K562 (cell line): Measurements from ENCODE around the gene SLC28A1. TPM values are rescaled to one million over a fixed set of nuclear protein-coding genes. Genes with fewer than 3 reads are reported as not detected.

Experiments
- ATAC-seq: fragments of 200-7000 bp; cut with Tn5 transposase; 3 replicates; pipeline ENCODE4 v1.9.1; 2020; ENCODE audit warnings: moderate library complexity
- BruUV-seq: library from RNA; stranded (reverse); fragments of 400-500 nt; replicated peaks from 2 replicates; lab custom pipeline; 2021; lab: Mats Ljungman, UMichigan
- CTCF ChIA-PET: fragments of 300-600 bp; formaldehyde crosslinking; extraction: SDS; loops from one replicate; lab custom pipeline; 2021; ENCODE audit warnings: low intra/inter-chr PET ratio; lab: Yijun Ruan, JAX
- POLR2A ChIA-PET: fragments of 300-600, 350-650 bp; sonication (Branson Sonifier 250); formaldehyde crosslinking; extraction: SDS; loops from one replicate; lab custom pipeline; 2021; ENCODE audit warnings: antibody characterized with exemption, inconsistent platforms; lab: Yijun Ruan, JAX
- DNase-seq, 4 experiments: peaks; one replicate each; pipeline versions ENCODE4 v3.0.0 to v3.0.0-alpha.2; 2011 to 2018; ENCODE audit warnings: low spot score in 3 of 4, mixed read lengths in 3 of 4; ENCODE audit errors: extremely low read depth in 1 of 4
- FAIRE-seq: peaks from 2 replicates; lab custom pipeline; 2011; peaks lifted over from hg19 to GRCh38; lab: Jason Lieb, UNC
- H2AFZ ChIP-seq: 2 replicates; pipeline ENCODE4 v1.6.0; 2011; ENCODE audit warnings: low read depth, low read length, control low read depth, inconsistent platforms
- H3K27ac ChIP-seq: fragments of 200-600 bp; 3 replicates; pipeline ENCODE4 v1.8.0; 2011; ENCODE audit warnings: low read depth, mild to moderate bottlenecking, control low read depth, inconsistent platforms, low read length, moderate library complexity, mixed read lengths; ENCODE audit errors: extremely low read depth
- H3K27me3 ChIP-seq, 2 experiments: fragments of 300-600 bp in 1 of 2; 2 replicates in 1 of 2; 3 replicates in 1 of 2; pipeline versions ENCODE4 v1.6.0 to v1.8.0; 2011; ENCODE audit warnings: inconsistent platforms in 2 of 2, low read length in 2 of 2, mild to moderate bottlenecking in 1 of 2, mixed read lengths in 1 of 2, moderate library complexity in 1 of 2; ENCODE audit not compliant: control insufficient read depth in 2 of 2, insufficient read depth in 2 of 2
- H3K36me3 ChIP-seq: fragments of 300-600 bp; 3 replicates; pipeline ENCODE4 v1.8.0; 2011; ENCODE audit warnings: mild to moderate bottlenecking, low read length, inconsistent platforms; ENCODE audit not compliant: control insufficient read depth, insufficient read depth
- H3K4me1 ChIP-seq, 2 experiments: fragments of 200-600 bp in 1 of 2; replicated peaks in 1 of 2; 2 replicates in 1 of 2; 3 replicates in 1 of 2; pipeline versions ENCODE4 v1.5.1 to v1.8.0; 2011; ENCODE audit warnings: inconsistent platforms in 2 of 2, low read length in 2 of 2, mild to moderate bottlenecking in 1 of 2, mixed read lengths in 1 of 2, moderate library complexity in 1 of 2; ENCODE audit not compliant: control insufficient read depth in 2 of 2, insufficient read depth in 2 of 2
- H3K4me2 ChIP-seq: 2 replicates; pipeline ENCODE4 v1.6.1; 2011; ENCODE audit warnings: low read length, control low read depth, inconsistent platforms, mixed read lengths; ENCODE audit not compliant: insufficient read depth
- H3K4me3 ChIP-seq: fragments of 200-600 bp; sonication (generic), shearing (Covaris generic); 2 replicates; pipeline ENCODE4 v1.5.1; 2016; ENCODE audit warnings: control low read depth, inconsistent platforms
- H3K79me2 ChIP-seq: fragments of 200-600 bp; 3 replicates; pipeline ENCODE4 v1.8.0; 2011; ENCODE audit warnings: low read length, inconsistent platforms; ENCODE audit not compliant: control insufficient read depth, insufficient read depth
- H3K9ac ChIP-seq, 2 experiments: 2 replicates each; pipeline versions ENCODE4 v1.6.0 to v1.6.1; 2011; ENCODE audit warnings: low read depth in 2 of 2, low read length in 2 of 2, control low read depth in 1 of 2, inconsistent platforms in 1 of 2, mild to moderate bottlenecking in 1 of 2, mixed read lengths in 1 of 2; ENCODE audit not compliant: insufficient read depth in 1 of 2
- H3K9me1 ChIP-seq: one replicate; pipeline ENCODE4 v1.6.0; 2011; ENCODE audit warnings: inconsistent platforms, mild to moderate bottlenecking, low read length, moderate library complexity; ENCODE audit not compliant: control insufficient read depth, insufficient read depth
- H3K9me3 ChIP-seq: replicated peaks from 2 replicates; pipeline ENCODE4 v1.5.1; 2011; ENCODE audit warnings: low read depth, low read length, inconsistent platforms; ENCODE audit not compliant: control insufficient read depth, insufficient read depth
- H4K20me1 ChIP-seq: replicated peaks from 2 replicates; pipeline ENCODE4 v1.6.1; 2011; ENCODE audit warnings: low read length, inconsistent platforms, mixed read lengths; ENCODE audit not compliant: control insufficient read depth, insufficient read depth
- CBFA2T3 ChIP-seq: fragments of 450-650 bp; IDR thresholded peaks from 2 replicates; pipeline ENCODE4 v1.6.1; 2017
- CTCF ChIP-seq, 3 experiments: IDR thresholded peaks in 2 of 3; conservative IDR thresholded peaks in 1 of 3; 2 replicates each; pipeline ENCODE4 v1.5.1; 2011 to 2012; ENCODE audit warnings: low read length in 3 of 3, mild to moderate bottlenecking in 3 of 3, control low read depth in 2 of 3, improper control_type of control experiment in 1 of 3, inconsistent platforms in 1 of 3, low read depth in 1 of 3, mixed read lengths in 1 of 3, moderate library complexity in 1 of 3; ENCODE audit not compliant: insufficient read depth in 2 of 3
- GABPA ChIP-seq: fragments of 200-800 bp; sonication (Bioruptor generic); conservative IDR thresholded peaks from 2 replicates; pipeline ENCODE4 v1.6.1; 2016; ENCODE audit warnings: low read depth, missing genetic modification characterization, missing compliant biosample characterization
- WGBS: fragments of 100-300 bp; shearing (Covaris generic); methylation state at CpG from one replicate; pipeline ENCODE4 v1.1.6; 2016; ENCODE audit warnings: low coverage, mixed read lengths; ENCODE audit not compliant: insufficient coverage; ENCODE audit errors: missing lambda C conversion rate; 5-methylcytosine and 5-hydroxymethylcytosine counted together
- in situ Hi-C: fragments of 300-500 bp; cut with MboI; formaldehyde crosslinking; loops from 4 replicates; pipeline ENCODE4 v1.15.0; 2018; ENCODE audit warnings: inconsistent platforms, mixed read lengths
- intact Hi-C: fragments of 100-400 bp; cut with micrococcal nuclease; formaldehyde crosslinking; loops from 2 replicates; pipeline ENCODE4 v1.14.2; 2022
- polyA plus RNA-seq, 8 experiments: library from polyadenylated mRNA; depleted of rRNA in 4 of 8; stranded (reverse) in 5 of 8; unstranded in 3 of 8; fragments of >200 nt; fragmentation: Nextera tagmentation in 2 of 8; fragmentation: Illumina TruSeq in 1 of 8; extraction: Ambion mirVana in 2 of 8; extraction: Trizol in 1 of 8; gene quantifications; 2 replicates each; pipeline versions ENCODE4 v1.2.1 to v1.2.3, GENCODE V29; 2011 to 2014; ENCODE audit warnings: inconsistent platforms in 1 of 8, missing spikeins in 1 of 8
- total RNA-seq, 7 experiments: library from RNA; depleted of rRNA in 6 of 7; stranded (reverse); fragments of >200 nt in 6 of 7; fragmentation: Illumina TruSeq in 2 of 7; extraction: Trizol in 2 of 7; gene quantifications; 2 replicates each; pipeline versions ENCODE4 v1.2.1 to v1.2.3, GENCODE V29; 2011 to 2021; ENCODE audit warnings: low replicate concordance in 1 of 7

The SLC28A1 gene
- total and polyA plus RNA-seq, 9 of the 15 experiments (the other 6 are each of a cell fraction or from before 2014, with no cell fraction given): 0.04 TPM; not detected in 8

DNA sequence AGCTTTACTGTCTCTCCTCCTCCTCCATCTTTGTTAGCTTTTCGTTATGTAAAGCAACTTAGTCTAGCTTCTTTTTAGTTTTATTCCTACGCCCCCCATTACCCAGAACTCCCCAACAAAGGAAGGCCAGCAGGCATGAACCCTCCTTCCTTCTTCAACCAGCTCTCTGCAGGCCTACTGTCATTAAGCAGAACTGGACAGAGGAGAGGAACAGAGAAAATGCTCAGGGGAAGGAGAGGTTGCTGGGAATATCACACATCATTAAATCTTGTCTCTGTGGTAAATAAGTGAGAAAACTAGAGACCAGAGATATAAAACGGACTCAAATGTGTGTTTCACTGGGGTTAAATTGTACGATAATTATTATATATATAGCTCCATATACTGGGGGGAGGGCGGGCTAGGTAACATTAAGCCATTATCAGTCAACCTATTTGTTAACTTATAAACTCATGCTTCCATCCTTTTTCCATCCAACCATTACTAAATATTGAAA, 19.3 kb upstream of the SLC28A1 start:
- TF ChIP-seq CBFA2T3: no peak
- ChIA-PET POLR2A (interaction anchor here (0.6 to 1.5 kb wide), 5 partner anchors 10 to 44 kb away, joined by 3 to 5 read pairs (median 4); no protein-coding TSS in a partner anchor), CTCF (no interaction called here)
- H3K36me3 ChIP-seq: no peaks in the 10 kb centered on the region
- no peak for DNase-seq
- H3K4me2 ChIP-seq: no peak overlapping the region
- H4K20me1 ChIP-seq: no peaks in the 10 kb centered on the region
- H3K4me3 ChIP-seq: no peak overlapping the region
- no peaks in the 10 kb centered on the region; a peak in 1 of 5 replicates for H3K4me1 ChIP-seq
- no peak overlapping the region for H3K9ac ChIP-seq
- no peak for ATAC-seq
- no TSS peak for BruUV-seq
- H3K79me2 ChIP-seq: no peaks in the 10 kb centered on the region
- no peaks in the 10 kb centered on the region for H3K9me3 ChIP-seq
- intact Hi-C loops (no loop called here), in situ Hi-C loops (no loop called here)
- peaks cover 3 to 48% of the 10 kb centered on the region in 2 experiments for H3K27me3 ChIP-seq
- WGBS: 14% methylated on average over 5 of the region's 5 CpGs
- FAIRE-seq: no peak
- H3K27ac ChIP-seq: no peak overlapping the region
- H3K9me1 ChIP-seq: no peaks in the 10 kb centered on the region
- H2AFZ ChIP-seq: no peak overlapping the region

DNA sequence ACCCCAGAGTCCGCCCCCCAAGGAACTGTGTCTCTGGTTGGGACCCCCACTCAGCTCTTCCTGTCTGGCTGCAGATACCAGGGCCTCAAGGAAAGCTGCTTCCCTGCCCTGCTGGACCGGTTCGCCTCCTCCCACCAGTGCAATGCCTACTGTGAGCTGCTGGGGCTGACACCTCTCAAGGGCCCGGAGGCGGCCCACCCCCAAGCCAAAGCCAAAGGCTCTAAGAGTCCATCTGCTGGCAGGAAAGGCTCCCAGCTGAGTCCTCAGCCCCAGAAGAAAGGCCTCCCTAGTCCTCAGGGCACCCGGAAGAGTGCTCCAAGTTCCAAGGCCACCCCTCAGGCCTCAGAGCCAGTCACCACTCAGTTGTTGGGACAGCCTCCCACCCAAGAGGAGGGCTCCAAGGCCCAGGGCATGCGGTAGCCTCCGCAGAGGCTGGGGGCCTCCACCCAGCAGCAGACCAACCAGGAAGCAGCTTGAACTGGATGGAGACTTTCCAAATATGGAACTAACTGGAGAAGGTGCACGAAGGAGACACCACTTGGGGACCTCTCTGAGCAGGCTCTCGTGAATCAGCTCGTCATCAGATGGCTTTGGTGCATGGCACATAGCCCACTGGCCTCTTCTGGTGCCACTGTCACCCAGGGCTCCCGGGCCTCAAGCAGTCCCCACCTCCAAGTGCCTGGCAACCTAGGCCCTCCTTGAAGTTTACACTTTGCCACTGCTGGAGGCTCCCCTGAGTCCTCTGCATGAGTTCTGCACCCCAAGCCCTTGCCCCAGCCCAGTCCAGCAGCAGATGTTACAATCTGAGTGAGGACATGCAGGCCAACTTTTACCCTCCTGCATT, 16.2 kb upstream of the SLC28A1 start:
- in situ Hi-C loops (no loop called here), intact Hi-C loops (no loop called here)
- 4% methylated on average over 11 of the region's 12 CpGs for WGBS
- H3K9me3 ChIP-seq: no peaks in the 10 kb centered on the region
- no peaks in the 10 kb centered on the region for H3K36me3 ChIP-seq
- H3K9me1 ChIP-seq: no peaks in the 10 kb centered on the region
- ATAC-seq (peak; percentile 25; the same call in 2 of the 3 replicates), DNase-seq (no peak), FAIRE-seq (no peak)
- no peak overlapping the region for H3K27ac ChIP-seq
- no peaks in the 10 kb centered on the region for H3K79me2 ChIP-seq
- ChIA-PET POLR2A (interaction anchor here (0.6 to 2.0 kb wide), 3 partner anchors 15 to 80 kb away, joined by 3 to 7 read pairs (median 5); no protein-coding TSS in a partner anchor), CTCF (no interaction called here)
- no peak overlapping the region for H3K4me2 ChIP-seq
- no peak overlapping the region for H2AFZ ChIP-seq
- BruUV-seq: no TSS peak
- TF ChIP-seq CTCF (IDR thresholded peaks at IDR 0.05 in 2 of 3, conservative IDR thresholded peaks at IDR 0.05 in 1 of 3; ENCODE audit: insufficient read depth in 2 of 3, low read depth in 1 of 3, low read length in 3 of 3) (peak in 1 of 3 experiments; percentile 20; a peak in 1 of 6 replicates), GABPA (no peak)
- H4K20me1 ChIP-seq: no peaks in the 10 kb centered on the region
- no peak overlapping the region; a peak in 1 of 4 replicates for H3K9ac ChIP-seq
- no peaks in the 10 kb centered on the region; a peak in 1 of 5 replicates for H3K4me1 ChIP-seq
- H3K27me3 ChIP-seq: peaks cover 20 to 56% of the 10 kb centered on the region in 2 experiments
- no peak overlapping the region for H3K4me3 ChIP-seq
